ENCODE data around the gene NOL9.

The NOL9 gene

DNA sequence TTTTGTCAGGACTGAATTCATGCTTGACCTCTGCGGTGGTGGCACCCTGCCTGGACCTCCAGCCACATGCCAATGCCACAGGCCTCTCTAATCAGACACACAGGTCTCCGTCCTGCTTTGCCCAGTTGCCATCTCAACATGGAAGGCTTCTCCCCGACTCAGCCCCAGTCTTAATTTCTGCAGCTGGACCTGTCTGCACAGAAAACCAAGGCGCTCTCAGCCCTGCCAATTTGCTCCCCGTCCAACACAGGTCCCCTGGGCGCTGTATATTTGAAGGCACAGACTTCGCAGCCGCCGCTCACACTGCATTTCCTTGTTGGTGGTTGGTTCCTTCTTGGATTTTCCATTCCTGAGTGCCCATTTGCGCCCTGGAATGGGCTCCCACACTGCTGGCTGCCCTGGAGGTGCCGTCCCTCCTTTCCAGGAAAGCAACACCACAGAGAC lies 34.8 kb downstream of the NOL9 start:
- no peak for DNase-seq

DNA sequence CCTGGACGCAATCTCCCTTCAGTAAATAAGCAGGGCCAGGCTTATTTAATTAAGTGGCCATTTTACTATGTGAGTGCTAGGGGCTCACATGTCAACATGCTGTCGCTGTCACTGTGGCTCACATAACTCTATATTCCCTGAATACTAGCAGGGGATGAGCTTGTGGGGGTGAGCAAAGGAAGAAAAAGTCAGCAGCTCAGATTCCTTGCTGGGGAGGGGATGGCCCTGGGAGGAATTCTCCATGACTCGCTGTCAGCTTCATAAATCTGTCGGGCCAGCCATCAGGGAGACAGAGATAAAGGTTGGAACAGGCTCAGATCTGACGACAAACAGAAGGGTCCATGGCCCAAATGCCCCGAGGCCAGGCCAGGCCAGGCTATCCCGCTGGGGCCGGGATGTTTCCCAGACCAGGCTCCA lies 36.9 kb downstream of the NOL9 start:
- no peak for DNase-seq

DNA sequence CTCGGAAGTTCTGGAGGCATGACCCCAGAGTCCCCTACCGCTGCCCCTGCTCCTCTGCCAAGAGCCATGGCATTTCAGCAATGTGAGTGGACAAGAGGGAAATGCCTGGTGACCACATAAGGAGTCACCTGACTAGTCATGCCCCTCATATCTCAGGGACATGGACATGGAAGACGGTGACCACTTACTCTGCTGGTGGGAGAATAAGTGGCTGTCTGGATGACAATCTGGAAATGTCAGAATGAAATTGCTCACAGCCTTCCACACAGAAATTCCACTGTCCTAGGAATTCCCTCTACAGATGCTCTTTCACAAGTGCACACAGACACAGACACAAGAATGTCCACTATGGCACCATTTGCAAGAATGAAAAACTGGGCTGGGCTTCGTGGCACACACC lies 38.5 kb downstream of the NOL9 start:
- DNase-seq = peak in 1 of 2 donors; percentile 30

DNA sequence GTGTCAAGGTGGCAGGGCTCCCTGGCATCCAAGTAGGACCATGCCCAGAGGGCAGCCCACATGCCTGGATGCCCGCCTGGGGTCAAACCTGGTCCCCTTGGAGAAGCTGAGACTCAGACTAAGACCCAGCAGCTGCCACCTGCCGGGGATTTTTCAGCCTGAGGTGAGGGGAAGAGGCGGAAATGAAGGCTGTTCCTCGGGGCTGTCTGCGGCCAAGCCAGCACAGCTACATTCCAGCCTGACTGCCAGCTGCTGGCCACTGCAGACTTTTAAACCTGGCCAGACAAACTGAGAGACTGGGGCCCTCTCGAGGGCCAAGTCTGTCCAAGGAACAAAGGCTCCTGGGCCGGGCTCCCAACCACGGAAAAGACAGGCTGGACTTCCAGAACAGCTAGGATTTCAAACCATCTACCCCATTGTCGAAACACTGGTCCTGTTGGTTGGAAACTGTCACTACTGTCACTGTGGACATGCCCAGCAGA lies 41.0 kb downstream of the NOL9 start:
- DNase-seq = no peak

DNA sequence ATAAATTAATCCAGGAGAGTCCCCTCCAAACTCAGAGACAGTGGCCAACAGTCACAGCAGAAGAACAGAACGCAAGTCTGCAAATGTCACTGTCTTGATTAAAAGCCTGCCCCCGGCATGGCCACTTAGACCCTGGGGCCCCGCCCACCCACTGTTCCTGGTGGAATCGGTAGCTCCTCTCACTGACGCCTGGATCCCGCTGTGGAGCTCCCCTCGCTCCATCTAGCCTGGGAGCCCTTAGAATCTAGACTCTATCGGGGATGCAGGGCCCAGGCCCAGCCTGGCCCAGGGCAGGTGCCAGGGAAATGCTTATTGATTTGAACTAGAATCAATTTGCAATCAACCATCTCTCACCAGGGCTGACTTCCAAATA lies 41.4 kb downstream of the NOL9 start:
- no peak for DNase-seq

DNA sequence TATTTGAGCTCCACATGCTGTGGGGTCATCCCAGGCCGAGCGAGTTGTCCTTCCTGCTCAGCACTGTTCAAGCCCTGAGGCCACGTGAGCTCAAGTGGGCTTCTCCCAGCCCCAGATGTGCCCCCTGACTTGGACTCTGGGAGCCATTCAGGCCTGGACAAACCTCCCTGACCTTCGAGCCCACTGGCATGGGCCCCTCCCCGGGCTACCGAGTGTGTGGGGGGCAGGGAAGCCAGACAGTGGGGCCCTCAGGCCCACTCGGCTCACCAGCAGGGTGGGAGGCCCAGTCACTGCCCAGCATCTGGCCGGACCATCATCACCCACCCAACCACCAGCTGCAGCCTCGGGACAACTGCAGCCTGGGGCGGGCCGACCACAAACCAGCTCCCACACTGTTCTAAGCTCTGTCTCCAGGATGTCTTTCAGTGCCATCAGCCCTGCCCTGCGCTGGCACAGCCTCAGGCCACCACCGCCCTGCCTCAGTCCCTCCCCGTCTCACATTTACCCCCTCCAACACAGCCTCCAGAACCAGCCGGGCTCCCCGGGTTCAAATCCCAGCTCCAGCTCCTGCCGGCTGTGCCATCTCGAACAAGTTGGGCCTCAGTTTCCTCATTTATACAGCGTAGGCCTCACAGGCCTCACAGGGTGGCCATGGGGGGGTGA lies 41.9 kb downstream of the NOL9 start:
- no peak for DNase-seq

DNA sequence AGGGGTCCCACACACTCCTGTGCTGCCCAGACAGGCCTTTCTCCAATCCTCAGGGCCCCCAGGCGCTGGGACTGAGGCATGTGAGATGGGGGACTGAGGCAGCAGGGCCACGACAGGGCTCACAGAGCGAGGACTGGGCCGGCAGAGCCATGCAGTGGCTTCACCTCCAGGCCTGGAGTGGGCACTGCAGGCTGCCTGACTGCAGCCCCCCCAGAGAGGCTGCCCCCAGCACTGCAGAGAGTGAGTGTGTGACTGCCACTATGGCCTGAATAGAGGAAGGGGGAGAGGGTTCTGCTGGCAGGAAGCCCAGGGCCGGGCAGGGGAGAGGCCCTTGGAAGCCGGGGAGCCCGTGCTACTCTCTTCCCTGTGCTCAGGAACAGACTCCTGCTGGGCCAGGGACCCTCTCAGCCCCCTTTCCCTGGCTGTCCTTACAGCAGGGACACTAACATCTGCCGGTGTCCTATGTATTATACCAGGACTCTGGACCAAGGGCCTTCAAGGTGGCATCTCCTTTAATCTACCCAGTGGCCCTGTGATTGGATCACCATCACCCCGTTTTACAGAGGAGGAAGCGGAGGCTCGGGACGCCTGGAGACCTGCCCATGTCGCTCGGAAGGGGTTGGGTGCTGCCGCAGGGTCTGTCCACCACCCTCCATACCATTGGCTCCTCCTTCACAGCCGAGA lies 42.6 kb downstream of the NOL9 start:
- no peak for DNase-seq

DNA sequence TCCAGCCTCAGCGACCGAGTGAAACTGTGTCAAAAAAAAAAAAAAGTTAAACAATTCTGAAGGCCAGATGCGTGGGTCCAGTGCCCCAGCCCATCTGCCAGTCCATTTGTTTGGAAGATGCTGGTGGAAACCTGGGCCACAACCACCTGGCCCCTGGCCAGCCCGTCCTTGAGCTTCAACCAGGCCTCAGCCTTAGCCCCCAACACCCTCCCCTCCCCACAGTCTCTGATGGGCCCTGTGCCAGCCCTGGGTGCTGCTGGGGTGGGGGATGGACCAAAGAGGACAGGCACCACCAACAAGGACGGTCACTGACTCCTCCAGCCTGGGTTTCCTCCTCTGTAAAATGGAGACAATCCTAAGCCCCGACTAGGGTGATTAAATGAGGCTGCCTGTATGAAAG lies 43.3 kb downstream of the NOL9 start:
- DNase-seq = no peak

DNA sequence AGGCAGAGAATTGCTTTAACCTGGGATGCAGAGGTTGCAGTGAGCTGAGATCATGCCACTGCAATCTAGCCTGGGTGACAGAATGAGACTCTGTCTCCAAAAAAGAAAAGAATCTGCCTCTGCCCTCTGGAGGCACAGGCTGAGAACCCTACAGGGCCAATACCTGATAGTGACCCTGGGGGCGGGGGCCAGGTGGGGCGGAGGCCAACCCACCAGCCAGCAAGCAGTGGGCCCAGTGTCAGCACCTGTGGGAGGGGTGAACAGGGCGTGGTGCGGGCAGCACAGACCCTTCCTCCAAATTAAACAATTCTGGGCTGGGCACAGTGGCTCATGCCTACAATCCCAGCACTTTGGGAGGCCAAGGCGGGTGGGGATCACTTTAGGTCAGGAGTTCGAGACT lies 43.8 kb downstream of the NOL9 start:
- DNase-seq = no peak

DNA sequence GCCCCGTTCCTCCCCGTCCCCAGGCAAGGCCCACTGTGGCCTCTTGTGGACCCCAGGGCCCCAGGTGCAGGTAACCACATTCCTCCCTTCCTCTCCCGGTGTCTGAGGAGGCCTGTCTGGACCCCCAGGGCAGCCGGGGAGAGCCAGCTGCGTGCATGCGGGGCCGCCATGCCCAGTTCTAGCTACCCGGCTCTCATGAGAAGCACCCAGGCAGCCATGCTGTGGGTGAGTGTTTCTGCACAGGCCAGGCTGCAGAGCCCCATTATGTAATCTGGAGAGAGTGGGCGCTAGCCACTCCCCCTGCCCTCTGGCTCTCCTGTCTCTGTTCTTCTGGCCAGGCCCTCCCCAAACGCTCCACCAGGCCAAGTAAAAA lies 44.4 kb downstream of the NOL9 start:
- peak; percentile 80 to 87 for DNase-seq

DNA sequence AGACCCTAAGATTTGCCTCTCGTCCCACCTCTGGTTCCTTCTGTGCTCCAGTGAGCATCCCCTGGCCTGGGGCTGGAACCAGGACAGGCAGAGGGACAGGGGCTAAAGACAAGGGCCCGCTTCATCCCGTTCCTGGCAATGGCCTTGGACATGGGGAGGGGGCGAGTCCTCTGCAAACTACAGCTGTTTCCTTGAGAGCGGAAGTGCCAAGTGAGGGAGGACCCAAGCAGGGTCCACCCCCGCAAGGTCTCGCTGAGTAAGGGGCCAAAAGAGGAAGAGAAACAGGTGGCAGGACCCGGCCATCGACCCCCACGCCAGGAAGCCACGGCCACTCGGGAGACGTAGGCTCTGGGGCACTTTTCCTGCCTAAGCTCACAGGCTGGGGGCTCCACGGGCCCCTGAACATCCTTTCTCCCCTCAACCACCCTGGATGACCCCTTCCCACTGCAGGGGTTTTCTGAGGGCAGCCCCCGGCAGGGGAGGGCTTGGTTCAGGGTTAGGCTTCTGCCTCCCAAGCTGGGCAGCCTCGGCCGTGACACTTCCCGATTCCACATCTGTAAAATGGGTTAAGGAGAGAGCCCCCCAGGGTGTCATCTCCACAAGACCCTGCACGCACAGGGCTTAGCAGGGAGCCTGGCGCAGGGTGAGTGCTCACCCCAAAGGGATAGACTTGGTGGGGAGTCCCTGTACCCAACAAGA lies 44.9 kb downstream of the NOL9 start:
- DNase-seq = no peak

DNA sequence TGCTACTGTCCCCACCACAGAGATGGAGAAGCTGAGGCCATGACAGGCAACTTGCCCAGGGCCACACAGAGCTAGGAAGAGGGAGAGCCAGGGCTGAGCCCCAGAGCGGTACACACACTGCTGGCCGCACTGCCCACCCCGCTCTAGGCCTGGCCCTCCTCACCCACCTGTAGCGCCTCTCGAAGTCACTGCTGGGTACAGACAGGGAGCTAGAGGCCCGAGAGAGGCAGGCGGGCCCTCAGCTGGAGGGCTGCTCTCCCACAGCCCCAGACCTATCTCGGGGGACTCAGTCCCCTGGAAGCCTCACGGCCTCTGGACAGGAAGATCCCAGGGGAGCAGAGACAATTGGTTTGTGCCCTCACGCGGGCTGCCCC lies 45.5 kb downstream of the NOL9 start:
- DNase-seq = no peak

DNA sequence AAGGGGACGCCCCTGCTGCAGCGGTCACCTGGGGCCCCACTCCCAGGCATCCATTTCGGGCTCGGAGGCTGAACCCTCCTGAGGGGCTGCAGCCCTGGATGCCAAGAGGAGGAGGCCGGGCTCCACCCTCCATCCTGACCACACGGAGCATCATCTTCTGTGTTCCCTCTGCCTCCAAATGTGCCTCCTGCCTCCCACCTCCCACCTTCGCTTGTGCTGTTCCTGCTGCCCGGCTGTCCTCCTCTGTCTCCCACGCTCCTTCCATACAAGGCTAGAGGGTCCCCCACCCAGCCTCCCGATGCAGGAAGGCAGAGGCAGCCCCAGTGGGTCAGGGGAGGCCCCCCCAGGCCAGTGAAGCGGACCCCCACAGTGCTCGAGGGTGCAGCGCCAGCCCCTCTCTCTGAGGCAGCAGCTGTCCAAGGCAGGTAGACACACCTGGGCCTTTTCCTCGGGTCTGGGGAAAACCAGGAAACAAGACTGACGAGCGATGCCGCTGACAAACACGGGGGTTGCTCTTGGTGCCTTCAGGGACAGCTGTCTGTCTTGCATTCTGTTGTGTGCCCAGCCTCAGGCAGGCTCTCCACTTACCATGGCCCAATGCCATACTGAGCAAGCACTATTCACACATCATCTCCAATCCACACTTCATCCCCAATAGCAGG lies 46.0 kb downstream of the NOL9 start:
- no peak for DNase-seq

DNA sequence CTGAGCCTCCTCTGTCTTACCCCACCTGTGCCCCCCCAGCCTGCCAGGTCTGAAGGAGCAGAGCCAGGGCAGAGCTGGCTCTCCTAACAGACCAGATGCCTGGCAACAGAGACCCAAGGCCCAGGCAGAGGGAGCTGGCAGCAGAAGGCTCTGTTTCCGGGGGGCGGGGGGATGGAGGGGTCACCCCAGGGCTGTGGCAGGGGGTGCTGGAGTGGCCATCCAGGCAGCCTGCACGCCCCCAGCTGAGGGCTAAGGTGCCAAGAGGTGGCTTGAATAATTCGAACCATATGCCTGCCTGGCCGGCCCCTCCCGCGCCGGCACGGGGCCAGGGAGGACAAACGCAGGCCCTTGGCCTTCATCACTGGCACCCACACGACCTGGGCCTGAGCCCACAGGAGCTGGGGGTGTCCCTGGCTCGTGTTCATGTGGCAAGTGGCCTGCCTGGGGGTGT lies 46.8 kb downstream of the NOL9 start:
- no peak for DNase-seq

DNA sequence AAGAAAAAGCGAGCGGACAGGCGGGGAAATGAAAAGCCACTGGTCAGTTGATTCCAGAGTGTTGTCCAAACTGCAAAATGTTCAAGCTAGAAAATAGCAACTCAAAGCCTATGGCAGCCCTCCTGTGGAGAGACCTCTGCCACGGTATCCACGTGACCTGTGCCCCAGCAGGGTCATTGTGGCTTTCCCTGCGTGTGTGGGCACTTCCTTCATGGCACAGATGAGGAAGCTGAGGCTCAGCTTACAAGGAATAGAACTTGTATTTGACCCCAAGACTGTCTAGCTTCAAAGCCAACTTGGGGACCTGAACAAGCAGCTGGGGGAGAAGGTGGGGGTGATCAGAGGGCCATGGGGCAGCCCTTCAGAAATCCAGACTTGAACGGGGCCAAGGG lies 47.3 kb downstream of the NOL9 start:
- peak; percentile 48 to 67 for DNase-seq

DNA sequence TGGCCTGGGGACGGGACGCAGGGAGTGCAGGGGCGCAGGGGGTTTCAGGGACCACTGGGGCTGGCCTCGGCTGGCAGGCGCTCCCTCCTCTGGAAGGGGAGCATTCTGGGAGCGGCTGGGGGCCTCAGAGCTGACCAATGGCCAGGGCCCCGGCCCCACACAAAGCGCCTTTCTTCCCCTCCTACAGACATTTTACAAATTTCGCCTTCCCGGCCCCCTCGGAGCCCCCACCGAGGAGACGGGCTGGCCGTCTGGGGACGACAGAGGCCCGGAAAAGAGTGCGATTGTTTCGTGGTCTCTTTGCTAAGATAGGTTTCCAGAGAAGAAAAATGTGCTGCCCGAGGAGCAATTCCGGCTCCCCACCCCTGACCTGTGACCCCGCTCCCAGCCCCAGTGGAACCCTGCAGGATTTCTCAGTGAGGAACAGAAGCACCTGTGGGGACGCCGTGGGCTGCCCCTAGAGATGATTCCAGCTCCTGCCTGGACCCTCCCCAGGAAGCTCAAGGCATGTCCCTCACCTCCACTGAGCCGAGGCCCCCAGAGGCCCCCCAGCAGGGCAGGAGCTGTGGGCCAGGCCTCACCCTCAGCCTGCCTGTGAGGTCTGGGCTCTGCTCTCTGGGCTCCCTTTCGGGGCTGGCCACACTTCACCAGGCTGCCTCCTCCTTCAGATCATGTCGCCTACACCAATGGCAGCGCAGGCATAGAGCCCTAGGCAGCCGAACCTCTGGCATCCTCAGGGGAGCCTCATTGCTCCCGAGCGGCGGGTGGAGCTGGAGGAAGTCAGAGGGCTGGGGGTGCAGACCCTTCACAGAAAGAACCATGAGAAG lies 47.9 kb downstream of the NOL9 start:
- DNase-seq = no peak

DNA sequence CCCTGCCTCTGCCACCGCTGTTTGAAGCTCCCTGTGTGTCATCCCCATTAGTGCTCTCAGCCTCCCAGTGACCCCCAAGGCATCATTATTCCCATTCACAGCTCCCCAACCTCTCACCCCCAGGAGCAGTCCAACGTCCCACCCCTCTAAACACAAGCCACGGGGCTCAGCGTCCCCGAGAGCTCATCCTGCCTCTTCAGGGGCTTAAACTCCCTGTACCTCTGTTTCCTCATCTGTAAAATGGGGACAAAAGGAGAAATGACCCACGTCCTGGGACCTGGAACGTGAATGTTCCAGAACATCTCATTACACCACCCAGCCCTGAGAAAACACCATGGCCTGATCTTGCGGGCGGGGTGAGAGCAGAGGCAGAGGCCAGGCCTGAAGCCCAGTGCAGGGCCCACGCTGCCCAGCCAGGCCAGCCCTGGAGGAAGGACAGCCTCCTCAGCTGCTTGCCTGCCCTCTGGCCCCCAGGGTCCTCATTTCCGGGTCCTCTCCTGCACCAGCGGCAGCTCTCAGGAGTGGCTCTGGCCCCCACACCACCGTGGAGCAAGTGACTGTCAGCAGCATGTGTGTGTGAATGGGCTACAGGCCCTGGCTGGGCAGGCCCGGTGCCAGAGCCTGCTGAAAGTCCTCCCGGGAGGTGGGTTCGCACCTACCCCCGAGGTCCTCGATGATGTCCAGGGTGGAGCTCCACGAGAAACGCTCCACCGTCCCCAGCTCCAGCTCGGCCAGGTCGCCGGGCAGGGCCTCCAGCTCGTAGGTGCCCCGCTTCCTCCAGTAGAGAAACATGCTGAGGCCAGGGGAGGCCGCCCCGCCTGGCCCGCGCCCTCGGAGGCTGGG lies 48.7 kb downstream of the NOL9 start:
- DNase-seq = no peak

DNA sequence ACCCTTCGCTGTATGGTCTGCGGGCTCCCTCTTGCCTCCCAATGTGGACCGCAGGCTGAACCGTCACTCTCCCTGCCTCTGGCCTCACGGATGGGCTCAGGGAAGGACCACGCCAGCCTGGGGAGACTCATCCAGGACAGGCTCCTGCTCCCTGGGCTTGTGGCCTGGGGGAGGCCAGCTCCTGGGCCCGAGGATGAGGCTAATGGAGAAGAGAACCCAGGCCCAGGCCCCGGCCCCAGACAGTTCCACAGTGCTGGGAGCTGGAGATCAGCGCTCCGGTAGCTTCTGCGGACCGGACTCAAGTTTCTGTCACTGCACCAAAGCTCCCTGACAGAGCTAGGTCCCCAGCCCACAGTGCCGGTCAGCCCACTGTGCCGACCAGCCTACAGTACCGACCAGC lies 49.4 kb downstream of the NOL9 start:
- no peak for DNase-seq

DNA sequence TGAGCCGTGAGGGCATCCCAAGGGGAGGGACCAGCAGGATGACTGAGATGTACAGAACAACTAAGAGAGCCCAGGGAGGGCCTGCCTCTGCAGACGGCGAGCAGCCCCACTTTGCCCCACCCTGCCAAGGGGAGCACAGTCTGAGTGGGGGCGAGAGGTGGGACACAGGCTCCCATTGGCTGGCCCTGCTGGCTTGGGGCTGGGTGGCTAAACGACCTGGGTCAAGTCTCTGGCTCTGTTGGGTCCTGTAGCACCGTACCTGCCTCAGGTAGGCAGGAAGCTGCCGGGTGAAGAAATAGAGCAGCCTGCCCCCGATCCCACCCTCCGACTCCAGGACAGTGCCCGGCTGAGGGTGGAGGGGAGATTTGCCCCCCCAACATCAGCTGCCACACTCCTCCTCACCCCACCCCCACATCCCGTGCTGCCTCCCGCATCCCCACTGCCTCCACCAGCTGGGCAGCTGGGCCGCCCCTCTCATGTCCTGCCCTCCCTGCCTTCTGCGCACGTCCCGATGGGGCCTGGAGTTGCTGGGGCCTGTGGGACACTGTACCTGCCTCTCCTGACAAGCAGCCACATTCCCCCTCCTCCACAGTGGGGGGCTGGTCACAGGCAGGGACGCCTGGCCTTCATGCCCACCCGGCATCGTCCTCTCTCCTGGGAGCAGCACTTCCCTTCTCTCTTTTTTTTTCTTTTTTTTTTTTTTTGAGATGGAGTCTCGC lies 50.3 kb downstream of the NOL9 start:
- no peak for DNase-seq

DNA sequence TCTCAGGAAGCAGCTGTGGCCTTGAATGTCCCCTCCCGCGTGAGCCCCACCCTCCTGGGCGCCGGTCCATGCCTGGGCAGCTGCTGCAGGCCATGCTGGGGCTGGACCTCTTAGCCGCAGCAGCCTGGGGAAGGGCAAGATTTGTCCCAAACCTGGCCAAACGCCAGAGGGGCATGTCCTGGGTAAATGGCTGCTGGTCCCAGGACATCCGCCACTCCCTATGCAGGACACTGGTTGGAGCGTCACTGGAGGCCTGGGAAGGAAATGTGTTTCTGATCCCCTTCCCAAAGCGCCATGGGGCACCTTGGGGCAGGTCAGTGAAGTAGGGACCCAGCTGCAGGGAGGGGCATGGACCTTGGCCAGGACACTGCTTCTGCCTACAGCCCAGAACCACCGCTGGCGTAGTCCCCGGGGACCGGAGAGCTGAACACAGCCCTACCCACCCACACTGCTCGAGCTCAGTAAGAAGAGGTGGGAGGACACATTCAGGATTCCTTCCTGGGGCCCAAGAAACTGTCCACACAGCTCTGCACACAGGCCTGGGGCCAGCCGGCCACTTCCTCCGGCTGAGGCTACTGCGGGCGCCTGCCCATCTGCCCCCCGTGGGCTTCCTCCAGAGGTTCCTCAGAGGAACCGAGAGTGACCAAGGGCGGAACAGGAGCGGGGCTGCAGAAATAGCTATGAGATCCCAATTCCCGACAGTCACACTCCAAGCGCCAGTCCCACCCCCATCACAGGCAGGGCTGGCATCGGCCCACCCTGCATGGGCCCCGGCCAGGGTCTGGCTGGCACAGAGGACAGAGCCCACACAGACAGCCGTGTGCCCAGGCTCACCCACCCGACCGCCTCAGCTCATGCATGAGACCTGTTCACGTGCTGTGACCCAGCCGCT lies 52.1 kb downstream of the NOL9 start:
- DNase-seq = peak; percentile 63 to 74

All from inflammatory macrophage treated with lipopolysaccharide for 1 hour (primary cell).